ENCODE measurements around the gene SLC17A4. TPM values are rescaled to one million over a fixed set of nuclear protein-coding genes. Genes with fewer than 3 reads are reported as not detected.
A peak's percentile ranks its signal among the peaks of the same experiment; 100 is the strongest.

SLC17A4 gene
- total and polyA plus RNA-seq, 10 of the 15 experiments (the other 5 are each of a cell fraction or from before 2014, with no cell fraction given) = not detected

GRCh38 chr6:25789475-25789874 lies 34.9 kb downstream of the SLC17A4 start (continued):
- TF ChIP-seq ZNF592 (IDR thresholded peaks at IDR 0.05) (no peak), POLR2AphosphoS5 (IDR thresholded peaks at IDR 0.05; ENCODE audit: low read length) (no peak), WRNIP1 (IDR thresholded peaks at IDR 0.05; ENCODE audit: borderline replicate concordance, low read depth, low read length) (no peak)

- in situ Hi-C loops (cut with MboI) (no loop called here), intact Hi-C loops (cut with micrococcal nuclease; ENCODE audit: unreplicated experiment) (no loop called here)
- DNase-seq (ENCODE audit: low read depth, low spot score) (no peak), FAIRE-seq (no peak), ATAC-seq (no peak)
- 58% methylated on average over 4 of the region's 4 CpGs for WGBS (ENCODE audit: insufficient coverage, insufficient replicate concordance, low lambda C conversion rate, missing lambda C conversion rate)
- H3K4me1 ChIP-seq (ENCODE audit: control insufficient read depth, insufficient read depth, low read length) = no peaks in the 10 kb centered on the region
- H3K79me2 ChIP-seq (ENCODE audit: control insufficient read depth, insufficient read depth, low read length) = no peaks in the 10 kb centered on the region
- no peak overlapping the region for H3K4me3 ChIP-seq
- TF ChIP-seq BCLAF1 (IDR thresholded peaks at IDR 0.05) (no peak), PBX3 (IDR thresholded peaks at IDR 0.05; ENCODE audit: insufficient replicate concordance, low read depth, low read length) (peak; percentile 63), PKNOX1 (IDR thresholded peaks at IDR 0.05) (peak; percentile 77), FOS (IDR thresholded peaks at IDR 0.05; ENCODE audit: borderline replicate concordance, extremely low read depth, insufficient read length) (no peak), EZH2 (IDR thresholded peaks at IDR 0.05; ENCODE audit: borderline replicate concordance, control insufficient read depth, low read depth, low read length) (no peak), ELK1 (IDR thresholded peaks at IDR 0.05; ENCODE audit: low read depth, low read length) (no peak), LARP7 (IDR thresholded peaks at IDR 0.05) (no peak)
- H2AFZ ChIP-seq (ENCODE audit: control insufficient read depth, low read depth, low read length) = no peak overlapping the region
- H3K27me3 ChIP-seq (replicated peaks in 1 of 2; ENCODE audit: control insufficient read depth in 2 of 2, insufficient read depth in 2 of 2, low read length in 1 of 2) = no peaks in the 10 kb centered on the region
- ChIA-PET SMC1A (ENCODE audit: uncharacterized antibody, unreplicated experiment) (interaction anchor here (6.2 kb wide), 1 partner anchor 211 kb away, joined by 39 read pairs; no protein-coding TSS in a partner anchor), POLR2A (no interaction called here), CTCF (interaction anchor here (0.7 to 6.7 kb wide), 5 partner anchors 10 to 242 kb away, joined by 3 to 89 read pairs (median 5); no protein-coding TSS in a partner anchor), RAD21 (ENCODE audit: unreplicated experiment) (interaction anchor here (1.1 kb wide), 1 partner anchor 152 kb away, joined by 3 read pairs; no protein-coding TSS in a partner anchor)
- H3K9ac ChIP-seq (ENCODE audit: control insufficient read depth, insufficient read depth, low read length) = no peak overlapping the region
- H3K27ac ChIP-seq (ENCODE audit: control insufficient read depth, insufficient read depth) = no peak overlapping the region
- BruUV-seq (replicated peaks) = no TSS peak
- no peaks in the 10 kb centered on the region for H4K20me1 ChIP-seq (ENCODE audit: control insufficient read depth, insufficient read depth)
- H3K36me3 ChIP-seq (ENCODE audit: control insufficient read depth in 2 of 2, insufficient read depth in 2 of 2, low read length in 1 of 2) = no peaks in the 10 kb centered on the region
- H3K4me2 ChIP-seq (ENCODE audit: control insufficient read depth, insufficient read depth) = no peak overlapping the region
- no peaks in the 10 kb centered on the region for H3K9me3 ChIP-seq (replicated peaks; ENCODE audit: control insufficient read depth, insufficient read depth, low read length)
Observed at GRCh38 chr6:25792016-25792415, 37.5 kb downstream of the SLC17A4 start.

Data from GM12878 (cell line).